Stimulated activated CD4-positive, alpha-beta T cell treated with anti-CD3 and anti-CD28 coated beads, Interleukin-4, amount 100 ng/mL, for 24 hours (primary cell): ENCODE results near the gene TJP2.
"Not testable (repeated sequence)": the region's sequence is repeated elsewhere in the genome, so short reads cannot be mapped to it uniquely, and the experiment has no call there.

Experiments used
- DNase-seq: peaks from one replicate; pipeline ENCODE4 v3.0.0-alpha.2; 2020

The TJP2 gene

GRCh38 chr9:69164573-69164972 is 9.5 kb upstream of the TJP2 start:
- DNase-seq = not testable (repeated sequence)

GRCh38 chr9:69165581-69165980 is 8.5 kb upstream of the TJP2 start:
- DNase-seq = no peak

DNA sequence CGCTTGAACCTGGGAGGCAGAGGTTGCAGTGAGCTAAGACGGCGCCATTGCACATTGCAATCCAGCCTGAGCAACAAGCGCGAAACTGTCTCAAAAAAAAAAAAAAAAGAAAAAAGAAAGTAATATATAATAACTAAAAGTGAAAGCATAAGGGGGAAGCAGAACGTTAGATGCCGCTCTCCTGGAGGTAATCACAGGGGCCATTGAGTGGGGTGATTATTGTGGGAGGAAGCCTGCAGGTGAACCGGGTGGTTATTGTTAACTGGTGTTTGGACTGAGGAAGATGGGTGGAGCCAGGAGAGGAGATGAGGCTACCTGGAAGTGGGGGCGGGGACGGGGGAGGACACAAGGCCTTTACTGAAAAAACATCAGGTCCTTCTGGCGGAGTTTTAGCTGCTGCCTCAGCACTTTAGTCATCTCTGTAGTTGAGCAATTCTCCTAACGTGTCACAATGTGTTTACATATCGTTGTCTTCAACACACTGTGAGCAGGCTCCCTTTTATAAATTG is 5.3 kb upstream of the TJP2 start:
- peak; percentile 68 for DNase-seq

- DNase-seq = no peak
Measured at GRCh38 chr9:69170231-69170630, 3.8 kb upstream of the TJP2 start.

GRCh38 chr9:69171049-69171448 is 3.0 kb upstream of the TJP2 start:
- no peak for DNase-seq

- no peak for DNase-seq
Measured at GRCh38 chr9:69171517-69171916, 2.6 kb upstream of the TJP2 start.

DNA sequence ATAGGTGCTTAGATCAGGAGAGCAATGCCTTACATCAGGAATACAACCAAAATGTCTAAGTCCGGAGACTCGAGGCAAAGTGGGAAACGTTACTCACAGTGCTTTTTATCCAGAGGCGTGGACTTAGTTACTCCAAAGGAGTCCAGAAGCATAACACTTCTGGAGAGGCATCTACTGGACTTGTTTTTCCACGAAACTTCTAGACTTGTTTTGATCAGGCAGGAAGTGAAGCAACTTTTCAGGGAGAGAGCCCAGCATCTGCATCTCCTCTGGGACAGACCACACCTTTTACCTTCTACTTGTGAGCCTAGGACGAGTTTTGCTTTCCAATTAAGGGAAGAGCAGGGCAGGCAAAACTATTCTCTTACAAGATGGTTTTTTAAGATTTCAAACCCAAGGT is 1.2 kb upstream of the TJP2 start:
- DNase-seq = no peak

GRCh38 chr9:69173497-69173890 is 583 bp upstream of the TJP2 start:
- DNase-seq = no peak

DNA sequence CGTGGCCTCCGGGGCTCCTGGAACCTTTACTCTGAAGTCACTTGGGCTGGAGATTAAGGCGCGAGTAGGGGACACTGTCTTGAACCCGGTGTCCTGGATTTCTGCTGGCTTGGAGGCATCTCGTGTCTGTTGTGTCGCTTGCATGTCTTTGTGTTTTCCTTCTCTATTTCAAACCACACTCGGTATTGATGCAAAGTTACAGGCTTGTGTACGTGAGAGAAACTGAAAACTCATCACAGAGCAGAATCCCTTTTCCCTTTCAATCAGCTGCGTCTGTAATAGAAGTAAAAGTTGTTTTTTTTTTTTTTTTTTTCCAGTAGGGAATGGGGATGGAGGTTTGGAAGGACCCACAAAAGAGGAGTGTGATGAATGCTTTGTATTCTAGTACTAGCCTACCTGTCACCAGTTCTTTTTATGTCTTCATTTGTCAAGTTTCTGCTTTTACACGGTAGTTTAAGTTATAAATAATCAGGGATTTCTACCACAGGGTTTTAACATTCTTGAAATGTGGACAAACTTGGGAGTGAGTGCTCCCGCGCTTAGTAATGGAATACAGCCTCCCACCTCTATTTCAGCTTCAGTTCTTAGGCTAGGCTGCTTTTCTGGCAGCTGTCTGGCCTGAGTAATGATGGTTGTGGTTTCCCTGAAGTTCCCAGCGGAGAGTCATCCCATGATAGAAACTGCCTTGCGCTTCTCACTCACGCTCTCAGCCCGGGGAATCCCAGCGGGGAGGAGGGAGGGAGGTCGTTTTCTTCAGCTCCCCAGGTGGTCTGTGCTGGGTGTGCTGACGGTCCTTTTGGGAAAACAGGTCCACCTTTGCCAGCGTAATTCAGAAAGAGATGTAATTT is 763 bp downstream of the TJP2 start:
- DNase-seq = peak; percentile 71

- DNase-seq = no peak
Measured at GRCh38 chr9:69175486-69175885, 1.4 kb downstream of the TJP2 start.

DNA sequence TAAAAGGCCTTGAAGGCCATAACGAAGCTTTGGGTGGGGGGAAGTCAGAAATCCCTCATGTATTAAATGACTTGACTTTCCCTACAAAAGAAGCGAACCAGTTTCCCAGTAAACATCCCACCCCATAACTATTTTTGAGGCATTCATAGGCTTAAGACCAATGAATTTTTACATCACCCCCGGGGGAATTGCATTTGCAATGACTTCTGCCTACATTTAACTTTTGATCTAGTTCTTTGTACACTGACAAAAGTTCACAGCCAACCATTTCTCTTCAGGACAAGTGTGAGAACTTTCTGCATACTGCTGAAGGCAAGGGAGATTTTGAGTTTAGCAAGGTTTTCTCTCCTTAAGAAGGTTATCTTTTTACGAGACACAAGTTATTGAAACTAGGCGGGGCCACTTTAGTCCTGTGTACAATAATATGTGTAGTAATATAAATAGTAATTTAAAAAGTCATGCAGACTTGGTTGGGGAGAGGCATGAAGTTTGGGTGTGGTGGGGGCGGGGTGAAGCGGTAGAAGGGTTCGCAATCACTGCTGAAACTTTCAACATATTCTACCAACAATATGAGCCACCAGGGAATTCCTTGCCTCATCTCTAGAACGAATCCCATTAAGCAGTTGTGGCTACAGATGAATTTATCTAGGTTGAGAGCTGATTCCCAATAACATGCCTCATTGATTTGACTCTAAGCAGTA is 2.5 kb downstream of the TJP2 start:
- no peak for DNase-seq

DNA sequence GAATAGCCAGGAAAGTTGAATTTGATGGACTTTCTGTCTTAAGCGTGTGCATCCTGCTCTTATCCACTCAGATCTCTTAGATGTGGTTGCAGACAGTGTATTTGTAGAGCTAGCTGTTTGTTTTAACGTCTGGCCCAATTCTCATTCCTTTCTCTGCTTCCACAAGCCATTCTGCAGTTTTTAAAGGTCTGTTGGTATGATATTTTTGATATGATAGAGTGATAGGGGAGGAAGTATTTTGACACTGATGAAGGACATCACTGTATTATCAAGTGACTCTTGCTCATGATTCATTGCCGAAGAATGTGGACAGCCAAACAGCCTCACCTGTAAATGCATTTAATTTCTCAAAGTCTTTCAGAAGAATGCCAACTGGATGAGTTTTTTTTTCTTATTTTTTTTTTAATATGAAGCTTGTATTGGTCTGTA is 4.5 kb downstream of the TJP2 start:
- DNase-seq = no peak

GRCh38 chr9:69179037-69179436 is 5.0 kb downstream of the TJP2 start:
- no peak for DNase-seq

- no peak for DNase-seq
Measured at GRCh38 chr9:69180200-69180599, 6.1 kb downstream of the TJP2 start.

GRCh38 chr9:69180670-69181069 is 6.6 kb downstream of the TJP2 start:
- peak; percentile 56 for DNase-seq

- no peak for DNase-seq
Measured at GRCh38 chr9:69181908-69182353, 7.9 kb downstream of the TJP2 start.

- no peak for DNase-seq
Measured at GRCh38 chr9:69184266-69184665, 10.2 kb downstream of the TJP2 start.

GRCh38 chr9:69186841-69187611 is 12.9 kb downstream of the TJP2 start:
- no peak for DNase-seq

- no peak for DNase-seq
Measured at GRCh38 chr9:69188975-69189374, 14.9 kb downstream of the TJP2 start.

GRCh38 chr9:69190086-69190862 is 16.2 kb downstream of the TJP2 start:
- no peak for DNase-seq

- no peak for DNase-seq
Measured at GRCh38 chr9:69190863-69191181, 16.7 kb downstream of the TJP2 start.

GRCh38 chr9:69191231-69191630 is 17.2 kb downstream of the TJP2 start:
- DNase-seq = no peak

GRCh38 chr9:69192214-69192613 is 18.1 kb downstream of the TJP2 start:
- DNase-seq = no peak
